A673 (cell line): ENCODE data around the gene SSPN. TPM values are rescaled to one million over a fixed set of nuclear protein-coding genes. Genes with fewer than 3 reads are reported as not detected.

Experiments used
- BruUV-seq: library from RNA; stranded (reverse); fragments of 400-500 nt; replicated peaks from 2 replicates; lab custom pipeline; 2021; lab: Mats Ljungman, UMichigan
- CTCF ChIA-PET: fragments of 300-600 bp; sonication (Branson Sonifier 250); formaldehyde crosslinking; loops from one replicate; lab custom pipeline; 2022; ENCODE audit warnings: antibody characterized with exemption; lab: Charles Lee
- POLR2A ChIA-PET: fragments of 300-600 bp; sonication (Branson Sonifier 250); formaldehyde crosslinking; loops from one replicate; lab custom pipeline; 2022; ENCODE audit warnings: antibody characterized with exemption; ENCODE audit not compliant: low non-redundant PET; lab: Charles Lee
- DNase-seq: peaks from one replicate; pipeline ENCODE4 v3.0.0-alpha.2; 2015; ENCODE audit warnings: low spot score
- H3K27ac ChIP-seq: fragments of 200-600 bp; sonication (generic); 2 replicates; pipeline ENCODE4 v1.5.1; 2016; ENCODE audit warnings: mixed run types, low read depth, mild to moderate bottlenecking, mixed read lengths, antibody characterized with exemption, low read length; ENCODE audit not compliant: poor library complexity, severe bottlenecking
- H3K27me3 ChIP-seq: fragments of 200-600 bp; sonication (generic); replicated peaks from 2 replicates; pipeline ENCODE4 v1.6.1; 2017; ENCODE audit warnings: mixed run types, low read depth, mild to moderate bottlenecking, mixed read lengths, antibody characterized with exemption, low read length; ENCODE audit not compliant: insufficient read depth, poor library complexity
- H3K36me3 ChIP-seq: fragments of 200-600 bp; sonication (generic); 2 replicates; pipeline ENCODE4 v1.6.1; 2016; ENCODE audit warnings: mixed run types, mild to moderate bottlenecking, mixed read lengths, antibody characterized with exemption, low read length; ENCODE audit not compliant: insufficient read depth, poor library complexity, severe bottlenecking
- H3K4me1 ChIP-seq: fragments of 200-600 bp; sonication (generic); 2 replicates; pipeline ENCODE4 v1.6.1; 2017; ENCODE audit warnings: mixed run types, mild to moderate bottlenecking, mixed read lengths, antibody characterized with exemption, low read length; ENCODE audit not compliant: insufficient read depth, poor library complexity, severe bottlenecking
- H3K4me3 ChIP-seq: fragments of 200-600 bp; sonication (generic); 2 replicates; pipeline ENCODE4 v1.5.1; 2016; ENCODE audit warnings: low read depth, mixed run types, mild to moderate bottlenecking, mixed read lengths, low read length; ENCODE audit not compliant: poor library complexity, severe bottlenecking
- H3K9me3 ChIP-seq: fragments of 200-600 bp; sonication (generic); 2 replicates; pipeline ENCODE4 v1.6.1; 2016; ENCODE audit warnings: mixed run types, low read depth, mild to moderate bottlenecking, mixed read lengths, antibody characterized with exemption, low read length; ENCODE audit not compliant: poor library complexity, severe bottlenecking
- EZH2 ChIP-seq: fragments of 200-600 bp; sonication (generic); IDR thresholded peaks from 2 replicates; pipeline ENCODE4 v1.6.1; 2017; ENCODE audit warnings: borderline replicate concordance, low read depth, mild to moderate bottlenecking, mixed read lengths, antibody characterized with exemption, low read length; ENCODE audit not compliant: poor library complexity, severe bottlenecking
- intact Hi-C: fragments of 100-400 bp; cut with micrococcal nuclease; formaldehyde crosslinking; loops from one replicate; pipeline ENCODE4 v1.10.0; 2022; ENCODE audit not compliant: unreplicated experiment
- total RNA-seq: library from RNA; stranded (reverse); gene quantifications from 2 replicates; pipeline ENCODE4 v1.2.3, GENCODE V29; 2021
- TF ChIP-seq, protein P1 (sequence below): fragments of 300-800, 200-600 bp; sonication (generic); conservative IDR thresholded peaks from 2 replicates; pipeline ENCODE4 v1.5.1; 2017; ENCODE audit warnings: low read depth, mild to moderate bottlenecking, antibody characterized with exemption, low read length, moderate library complexity, mixed read lengths

Gene SSPN
- total RNA-seq, 1 experiment from 2014 or later, result 9.8 TPM

- BruUV-seq, result no TSS peak
- no peak overlapping the region for H3K4me3 ChIP-seq
- no peaks in the 10 kb centered on the region for H3K27me3 ChIP-seq
- no peaks in the 10 kb centered on the region for H3K4me1 ChIP-seq
- H3K9me3 ChIP-seq, result no peaks in the 10 kb centered on the region
- TF ChIP-seq, protein P1, sequence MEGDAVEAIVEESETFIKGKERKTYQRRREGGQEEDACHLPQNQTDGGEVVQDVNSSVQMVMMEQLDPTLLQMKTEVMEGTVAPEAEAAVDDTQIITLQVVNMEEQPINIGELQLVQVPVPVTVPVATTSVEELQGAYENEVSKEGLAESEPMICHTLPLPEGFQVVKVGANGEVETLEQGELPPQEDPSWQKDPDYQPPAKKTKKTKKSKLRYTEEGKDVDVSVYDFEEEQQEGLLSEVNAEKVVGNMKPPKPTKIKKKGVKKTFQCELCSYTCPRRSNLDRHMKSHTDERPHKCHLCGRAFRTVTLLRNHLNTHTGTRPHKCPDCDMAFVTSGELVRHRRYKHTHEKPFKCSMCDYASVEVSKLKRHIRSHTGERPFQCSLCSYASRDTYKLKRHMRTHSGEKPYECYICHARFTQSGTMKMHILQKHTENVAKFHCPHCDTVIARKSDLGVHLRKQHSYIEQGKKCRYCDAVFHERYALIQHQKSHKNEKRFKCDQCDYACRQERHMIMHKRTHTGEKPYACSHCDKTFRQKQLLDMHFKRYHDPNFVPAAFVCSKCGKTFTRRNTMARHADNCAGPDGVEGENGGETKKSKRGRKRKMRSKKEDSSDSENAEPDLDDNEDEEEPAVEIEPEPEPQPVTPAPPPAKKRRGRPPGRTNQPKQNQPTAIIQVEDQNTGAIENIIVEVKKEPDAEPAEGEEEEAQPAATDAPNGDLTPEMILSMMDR, result no peak
- no peak for TF ChIP-seq EZH2
- ChIA-PET CTCF (no interaction called here), POLR2A (interaction anchor here (0.6 kb wide), 1 partner anchor 65 kb away, joined by 3 read pairs; no protein-coding TSS in a partner anchor)
- no peak for DNase-seq
- intact Hi-C loops, result no loop called here
- H3K27ac ChIP-seq, result no peak overlapping the region
- no peaks in the 10 kb centered on the region for H3K36me3 ChIP-seq
Observed at GRCh38 chr12:26246483-26247164, 51.3 kb downstream of the SSPN start.

DNA sequence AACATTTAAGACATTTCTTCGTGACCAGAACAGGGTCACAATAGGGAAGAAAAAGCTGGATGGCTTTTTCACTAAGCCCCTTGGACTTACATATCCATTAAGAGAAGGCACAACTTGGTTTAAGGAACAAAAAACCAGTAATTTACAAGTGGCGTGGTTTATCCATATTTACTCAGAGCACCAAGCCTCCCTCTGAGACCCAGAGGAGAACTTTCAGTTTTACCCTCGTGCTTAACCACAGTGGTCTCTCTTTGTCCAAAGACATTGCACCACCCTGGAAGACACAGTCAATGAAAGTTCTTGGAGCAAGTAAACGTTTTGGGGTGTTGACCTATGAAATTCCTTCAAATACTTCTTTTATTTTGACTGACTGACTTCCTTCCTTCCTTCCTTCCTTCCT, 52.5 kb downstream of the SSPN start:
- POLR2A ChIA-PET, result no interaction called here
- H3K9me3 ChIP-seq, result no peaks in the 10 kb centered on the region
- H3K36me3 ChIP-seq, result no peaks in the 10 kb centered on the region
- BruUV-seq, result no TSS peak
- intact Hi-C loops, result no loop called here
- no peak overlapping the region for H3K4me3 ChIP-seq
- H3K27me3 ChIP-seq, result no peaks in the 10 kb centered on the region
- H3K4me1 ChIP-seq, result no peaks in the 10 kb centered on the region
- CTCF ChIA-PET, result no interaction called here
- no peak overlapping the region for H3K27ac ChIP-seq
- TF ChIP-seq EZH2, result no peak
- TF ChIP-seq, protein P1, result no peak
- DNase-seq, result no peak

DNA sequence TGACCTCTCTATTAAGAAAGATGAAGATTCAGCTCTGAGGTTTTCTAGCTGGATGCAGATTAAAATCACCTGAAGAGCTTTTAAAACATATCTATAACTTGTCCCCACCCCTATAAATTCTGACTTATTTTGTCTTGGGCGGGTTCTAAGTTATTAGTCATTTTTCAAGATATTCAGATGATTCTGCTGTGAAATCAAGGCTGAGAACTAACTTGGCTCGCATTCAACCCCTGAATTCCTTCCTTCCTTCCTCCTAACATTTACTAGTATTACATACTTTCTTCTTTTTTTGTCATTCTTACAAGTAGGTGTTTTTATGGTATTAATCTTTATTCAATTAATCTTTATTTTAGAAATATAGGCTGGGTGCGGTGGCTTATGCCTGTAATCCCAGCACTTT, 55.4 kb downstream of the SSPN start:
- no peaks in the 10 kb centered on the region for H3K36me3 ChIP-seq
- no peak for TF ChIP-seq EZH2
- TF ChIP-seq, protein P1, result no peak
- no peak for DNase-seq
- intact Hi-C loops, result no loop called here
- ChIA-PET CTCF (no interaction called here), POLR2A (interaction anchor here (0.5 kb wide), 1 partner anchor 113 kb away, joined by 3 read pairs; no protein-coding TSS in a partner anchor)
- H3K4me3 ChIP-seq, result no peak overlapping the region
- H3K27ac ChIP-seq, result no peak overlapping the region
- H3K9me3 ChIP-seq, result no peaks in the 10 kb centered on the region
- no TSS peak for BruUV-seq
- H3K27me3 ChIP-seq, result no peaks in the 10 kb centered on the region
- no peaks in the 10 kb centered on the region for H3K4me1 ChIP-seq
